Measurements from ENCODE around the gene HMX1. TPM values are rescaled to one million over a fixed set of nuclear protein-coding genes. Genes with fewer than 3 reads are reported as not detected.

The HMX1 gene
- total and polyA plus RNA-seq, 12 donors: 0.15 TPM; not detected in 11

DNA sequence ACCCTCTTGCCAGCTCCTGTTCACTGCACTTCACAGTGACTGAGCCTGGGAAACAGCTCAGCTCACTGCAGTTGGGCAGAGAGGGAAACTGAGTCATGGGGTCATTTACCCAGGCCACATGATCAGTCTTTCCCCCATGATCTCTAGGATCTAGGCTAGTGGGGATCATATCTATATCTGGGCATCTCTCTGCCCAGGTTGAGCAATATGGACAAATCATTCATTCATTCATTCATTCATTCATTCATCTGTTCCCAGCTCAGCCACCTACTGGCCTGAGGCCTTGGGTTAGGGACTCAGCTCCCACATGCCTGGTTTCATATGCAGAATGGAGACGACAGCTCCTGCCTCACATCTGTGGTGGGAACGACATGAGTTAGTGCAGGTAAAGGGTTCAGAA is 45.3 kb upstream of the HMX1 start:
- Histone ChIP-seq H3K36me3 (no peaks in the 10 kb centered on the region), H3K4me1 (no peaks in the 10 kb centered on the region), H3K27ac (no peak overlapping the region), H3K27me3 (peaks cover 0 to 72% (median 25%) of the 10 kb centered on the region in 7 donors), H3K4me3 (no peak overlapping the region), H3K9me3 (no peaks in the 10 kb centered on the region)
- TF ChIP-seq, protein P1, sequence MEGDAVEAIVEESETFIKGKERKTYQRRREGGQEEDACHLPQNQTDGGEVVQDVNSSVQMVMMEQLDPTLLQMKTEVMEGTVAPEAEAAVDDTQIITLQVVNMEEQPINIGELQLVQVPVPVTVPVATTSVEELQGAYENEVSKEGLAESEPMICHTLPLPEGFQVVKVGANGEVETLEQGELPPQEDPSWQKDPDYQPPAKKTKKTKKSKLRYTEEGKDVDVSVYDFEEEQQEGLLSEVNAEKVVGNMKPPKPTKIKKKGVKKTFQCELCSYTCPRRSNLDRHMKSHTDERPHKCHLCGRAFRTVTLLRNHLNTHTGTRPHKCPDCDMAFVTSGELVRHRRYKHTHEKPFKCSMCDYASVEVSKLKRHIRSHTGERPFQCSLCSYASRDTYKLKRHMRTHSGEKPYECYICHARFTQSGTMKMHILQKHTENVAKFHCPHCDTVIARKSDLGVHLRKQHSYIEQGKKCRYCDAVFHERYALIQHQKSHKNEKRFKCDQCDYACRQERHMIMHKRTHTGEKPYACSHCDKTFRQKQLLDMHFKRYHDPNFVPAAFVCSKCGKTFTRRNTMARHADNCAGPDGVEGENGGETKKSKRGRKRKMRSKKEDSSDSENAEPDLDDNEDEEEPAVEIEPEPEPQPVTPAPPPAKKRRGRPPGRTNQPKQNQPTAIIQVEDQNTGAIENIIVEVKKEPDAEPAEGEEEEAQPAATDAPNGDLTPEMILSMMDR (IDR thresholded peaks at IDR 0.05): no peak
- ATAC-seq: no peak
- 73 to 79% methylated on average over 2 of the region's 2 CpGs for WGBS, 2 donors
- no peak for DNase-seq
- intact Hi-C loops (cut with DNase I): loop anchor here (5.0 to 10.0 kb wide), 3 partner anchors 302 to 312 kb away; no protein-coding TSS in a partner anchor

DNA sequence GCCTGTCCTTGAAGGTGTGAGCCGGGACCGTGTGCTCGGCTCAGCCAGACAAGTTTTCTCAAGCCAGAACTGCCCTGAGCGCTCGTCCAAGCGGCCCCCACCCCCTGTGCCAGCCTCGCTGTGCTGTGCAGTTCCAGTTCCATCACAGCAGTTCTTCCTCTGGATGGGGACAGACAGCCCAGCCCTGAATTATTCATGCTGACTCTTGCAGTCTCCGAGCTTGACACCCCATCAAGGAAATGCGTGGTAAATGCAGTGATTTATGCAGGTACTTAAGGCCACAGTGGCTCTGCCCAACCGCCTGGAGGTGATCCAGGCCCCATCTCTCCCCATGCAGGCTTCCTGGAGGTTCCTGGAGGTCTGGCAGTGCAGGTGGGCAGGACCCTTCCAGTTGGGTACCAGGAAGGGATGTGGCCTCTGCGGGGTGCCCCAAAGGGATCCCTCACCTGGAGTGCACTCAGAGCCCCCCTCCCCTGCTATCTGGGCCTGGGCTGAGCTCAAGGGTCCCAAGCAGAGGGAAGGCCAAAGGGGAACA is 44.8 kb upstream of the HMX1 start:
- intact Hi-C loops (cut with DNase I): loop anchor here (5.0 to 10.0 kb wide), 3 partner anchors 302 to 312 kb away; no protein-coding TSS in a partner anchor
- no peak for ATAC-seq

DNA sequence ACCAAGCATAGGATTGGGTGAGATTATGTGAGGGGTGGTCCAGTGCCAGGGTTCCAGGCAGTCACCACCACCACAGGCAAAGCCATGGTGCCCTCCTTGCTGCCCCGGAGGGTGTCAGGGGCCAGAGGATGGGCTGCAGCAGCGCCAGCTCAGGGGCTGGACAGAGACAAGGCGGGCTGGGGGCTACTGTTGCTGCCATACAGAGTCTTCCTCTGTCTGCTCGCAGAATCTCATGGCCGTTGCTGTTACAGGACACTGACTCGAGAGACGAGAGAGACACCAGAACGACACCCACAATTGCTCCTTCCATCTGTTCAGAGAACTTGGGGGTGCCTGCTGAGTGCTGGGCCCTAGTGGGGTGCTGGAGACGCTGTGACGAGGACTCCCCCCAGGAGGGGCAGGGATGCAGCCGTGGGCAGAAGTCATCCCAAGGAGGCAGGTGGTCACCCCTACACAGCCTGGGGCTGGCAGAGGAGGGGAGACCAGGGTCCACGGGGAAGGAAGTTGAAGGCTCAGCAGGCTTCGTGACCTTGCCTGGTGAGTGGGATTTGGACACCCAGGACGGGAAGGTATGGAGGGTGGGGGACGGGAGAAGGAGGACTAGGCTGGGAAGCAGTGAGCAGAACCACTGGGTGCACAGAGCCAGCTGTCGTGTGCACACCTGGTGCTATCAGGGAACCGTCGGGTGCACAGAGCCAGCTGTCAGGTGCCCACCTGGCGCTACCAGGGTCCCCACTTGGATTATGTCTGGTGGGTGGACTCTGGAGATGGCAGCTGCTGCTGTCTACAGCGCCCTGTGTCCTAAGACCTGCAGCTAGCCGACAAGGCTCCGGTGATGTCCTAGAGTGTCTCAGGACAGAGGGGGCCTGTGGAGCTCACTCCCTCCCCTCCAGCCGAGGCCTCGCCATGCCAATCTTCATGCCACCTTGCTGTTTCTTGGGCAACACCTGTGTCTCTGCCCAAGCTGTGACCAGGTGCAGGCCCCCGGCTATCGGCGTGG is 43.9 kb upstream of the HMX1 start:
- no peaks in the 10 kb centered on the region for H3K4me1 ChIP-seq
- 67 to 80% methylated on average over 27 of the region's 27 CpGs for WGBS, 2 donors
- intact Hi-C loops (cut with DNase I): loop anchor here (5.0 to 10.0 kb wide), 3 partner anchors 301 to 311 kb away; no protein-coding TSS in a partner anchor
- H3K9me3 ChIP-seq: no peaks in the 10 kb centered on the region
- DNase-seq (no peak), ATAC-seq (peak in 1 of 8 donors; percentile 16)
- no peak overlapping the region for H3K27ac ChIP-seq
- TF ChIP-seq, protein P1 (IDR thresholded peaks at IDR 0.05): no peak
- H3K4me3 ChIP-seq: no peak overlapping the region
- no peaks in the 10 kb centered on the region for H3K36me3 ChIP-seq
- H3K27me3 ChIP-seq: peaks cover 0 to 70% (median 24%) of the 10 kb centered on the region in 7 donors

More for the DNA sequence above, 44.8 kb upstream of the HMX1 start:
- Histone ChIP-seq H3K4me1 (no peaks in the 10 kb centered on the region), H3K27ac (no peak overlapping the region), H3K27me3 (peaks cover 0 to 72% (median 28%) of the 10 kb centered on the region in 7 donors), H3K9me3 (no peaks in the 10 kb centered on the region), H3K4me3 (no peak overlapping the region), H3K36me3 (no peaks in the 10 kb centered on the region)
- WGBS, 2 donors: 41 to 42% methylated on average over 11 of the region's 11 CpGs
- DNase-seq: no peak
- TF ChIP-seq, protein P1 (IDR thresholded peaks at IDR 0.05): no peak

DNA sequence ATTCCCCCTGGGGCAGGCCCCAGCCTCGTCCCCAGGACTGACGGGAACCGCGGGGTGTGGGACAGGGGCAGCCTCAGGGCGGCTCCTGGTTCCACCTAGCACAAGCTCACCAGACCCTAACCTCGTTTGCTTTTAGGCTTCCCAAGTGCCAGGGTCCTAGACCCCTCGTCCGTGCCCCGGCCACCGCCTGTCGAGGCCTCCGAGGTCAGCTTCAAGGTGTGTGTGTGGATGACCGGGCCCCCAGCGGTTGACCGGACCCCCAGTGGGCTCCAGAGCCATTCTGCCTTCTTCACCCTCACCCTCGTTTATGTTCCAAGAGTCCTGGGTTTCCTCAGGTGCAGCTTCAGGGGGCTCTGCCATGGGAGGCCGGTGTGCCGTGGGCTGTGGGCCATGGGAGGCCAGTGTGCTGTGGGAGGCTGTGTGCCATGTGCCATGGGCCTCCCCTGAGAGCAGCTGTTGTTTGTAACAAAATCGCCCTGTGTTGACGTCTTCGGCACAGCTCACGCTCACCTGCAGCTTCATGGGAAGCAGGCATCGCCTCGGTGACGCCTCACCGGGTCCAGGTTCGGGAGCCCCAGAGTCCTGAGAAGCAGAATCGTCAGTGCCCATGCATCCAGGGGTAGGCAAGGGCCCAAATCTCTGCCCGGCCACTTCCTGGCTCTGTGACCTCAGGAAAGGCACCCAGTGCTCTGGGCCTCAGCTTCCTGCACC is 43.0 kb upstream of the HMX1 start:
- DNase-seq: no peak
- H3K4me1 ChIP-seq: no peaks in the 10 kb centered on the region
- no peak overlapping the region for H3K27ac ChIP-seq
- peaks cover 0 to 66% (median 17%) of the 10 kb centered on the region in 7 donors for H3K27me3 ChIP-seq
- TF ChIP-seq, protein P1 (IDR thresholded peaks at IDR 0.05): no peak
- no peaks in the 10 kb centered on the region for H3K9me3 ChIP-seq
- no peak for ATAC-seq
- H3K4me3 ChIP-seq: no peak overlapping the region
- intact Hi-C loops (cut with DNase I): loop anchor here (5.0 to 10.0 kb wide), 3 partner anchors 300 to 310 kb away; no protein-coding TSS in a partner anchor
- 76 to 81% methylated on average over 29 of the region's 29 CpGs for WGBS, 2 donors
- H3K36me3 ChIP-seq: no peaks in the 10 kb centered on the region

Data from heart right ventricle (tissue), 16 donors.